LNCaP clone FGC (cell line): ENCODE results near the gene HCN1.

Experiments used
- DNase-seq: peaks from one replicate; pipeline ENCODE4 v3.0.0-alpha.2; 2011; ENCODE audit warnings: low read depth
- H3K4me3 ChIP-seq: 2 replicates; pipeline ENCODE4 v1.5.1; 2011; ENCODE audit warnings: mild to moderate bottlenecking, low read depth, low read length, control low read depth
- CTCF ChIP-seq: IDR thresholded peaks from 2 replicates; pipeline ENCODE4 v1.5.1; 2012; ENCODE audit warnings: mild to moderate bottlenecking; ENCODE audit not compliant: control insufficient read depth, insufficient read depth; ENCODE audit errors: extremely low read depth

Gene HCN1

GRCh38 chr5:45578270-45578669 is 117.9 kb downstream of the HCN1 start:
- no peak for DNase-seq
- H3K4me3 ChIP-seq, result no peak overlapping the region
- no peak for TF ChIP-seq CTCF

GRCh38 chr5:45568813-45569212 is 127.4 kb downstream of the HCN1 start:
- H3K4me3 ChIP-seq, result no peak overlapping the region
- no peak for DNase-seq
- no peak for TF ChIP-seq CTCF

GRCh38 chr5:45542421-45542820 is 153.8 kb downstream of the HCN1 start:
- H3K4me3 ChIP-seq, result no peak overlapping the region
- TF ChIP-seq CTCF, result no peak
- DNase-seq, result no peak

- no peak for TF ChIP-seq CTCF
- no peak overlapping the region for H3K4me3 ChIP-seq
- no peak for DNase-seq
These were observed 162.5 kb downstream of the HCN1 start for GRCh38 chr5:45533663-45534062.

GRCh38 chr5:45532826-45533624 is 163.2 kb downstream of the HCN1 start:
- no peak overlapping the region for H3K4me3 ChIP-seq
- no peak for DNase-seq
- no peak for TF ChIP-seq CTCF

GRCh38 chr5:45521067-45521466 is 175.1 kb downstream of the HCN1 start:
- peak; percentile 2 for DNase-seq
- H3K4me3 ChIP-seq, result no peak overlapping the region
- peak; percentile 57 for TF ChIP-seq CTCF

GRCh38 chr5:45512521-45512920 is 183.7 kb downstream of the HCN1 start:
- no peak for DNase-seq
- H3K4me3 ChIP-seq, result no peak overlapping the region
- no peak for TF ChIP-seq CTCF
